PC-3 (cell line): ENCODE measurements around the gene RTTN. TPM values are rescaled to one million over a fixed set of nuclear protein-coding genes. Genes with fewer than 3 reads are reported as not detected.

ENCODE experiments used
- ATAC-seq: fragments of 200-7000 bp; cut with Tn5 transposase; 2 replicates; pipeline ENCODE4 v1.9.1; 2020; ENCODE audit warnings: mild to moderate bottlenecking, moderate library complexity
- BruUV-seq: library from RNA; stranded (reverse); fragments of 400-500 nt; replicated peaks from 2 replicates; lab custom pipeline; 2021; lab: Mats Ljungman, UMichigan
- CTCF ChIA-PET: fragments of 300-600 bp; sonication (Branson Sonifier 250); formaldehyde crosslinking; loops from one replicate; lab custom pipeline; 2022; ENCODE audit warnings: antibody characterized with exemption; lab: Charles Lee
- POLR2A ChIA-PET: fragments of 300-600 bp; sonication (Branson Sonifier 250); formaldehyde crosslinking; loops from one replicate; lab custom pipeline; 2022; ENCODE audit warnings: antibody characterized with exemption; ENCODE audit not compliant: unreplicated experiment; lab: Charles Lee
- DNase-seq: peaks from one replicate; pipeline ENCODE4 v3.0.0-alpha.2; 2015
- H2AFZ ChIP-seq: fragments of 300-600 bp; sonication (generic); 2 replicates; pipeline ENCODE4 v1.6.0; 2016; ENCODE audit warnings: antibody characterized with exemption, low read length
- H3F3A ChIP-seq: fragments of 300-600 bp; sonication (generic); one replicate; pipeline ENCODE4 v1.6.0; 2017; ENCODE audit warnings: antibody characterized with exemption, low read length, control low read depth, mild to moderate bottlenecking; ENCODE audit not compliant: unreplicated experiment
- H3K27ac ChIP-seq: fragments of 300-600 bp; sonication (generic); 2 replicates; pipeline ENCODE4 v1.5.1; 2016; ENCODE audit warnings: mild to moderate bottlenecking, low read length
- H3K27me3 ChIP-seq: fragments of 300-600 bp; sonication (generic); 2 replicates; pipeline ENCODE4 v1.6.1; 2016; ENCODE audit warnings: low read length, mixed read lengths
- H3K36me3 ChIP-seq: fragments of 300-600 bp; sonication (generic); 2 replicates; pipeline ENCODE4 v1.6.1; 2016; ENCODE audit warnings: low read depth, mixed run types, low read length, mixed read lengths
- H3K4me1 ChIP-seq: fragments of 300-600 bp; sonication (generic); 2 replicates; pipeline ENCODE4 v1.5.1; 2016; ENCODE audit warnings: low read length; ENCODE audit not compliant: insufficient read depth
- H3K4me2 ChIP-seq: fragments of 300-600 bp; sonication (generic); 2 replicates; pipeline ENCODE4 v1.6.0; 2016; ENCODE audit warnings: low read length
- H3K4me3 ChIP-seq: fragments of 300-600 bp; sonication (generic); 2 replicates; pipeline ENCODE4 v1.5.1; 2016; ENCODE audit warnings: mild to moderate bottlenecking, low read length, mixed read lengths
- H3K79me2 ChIP-seq: fragments of 300-600 bp; sonication (generic); 2 replicates; pipeline ENCODE4 v1.6.1; 2017; ENCODE audit warnings: low read length, mixed read lengths
- H3K9ac ChIP-seq: fragments of 300-600 bp; sonication (generic); 2 replicates; pipeline ENCODE4 v1.6.0; 2016; ENCODE audit warnings: mild to moderate bottlenecking, low read length
- H3K9me2 ChIP-seq: fragments of 300-600 bp; sonication (generic); replicated peaks from 2 replicates; pipeline ENCODE4 v1.6.1; 2016; ENCODE audit warnings: mixed run types, low read length, mixed read lengths
- H3K9me3 ChIP-seq: fragments of 300-600 bp; sonication (generic); 2 replicates; pipeline ENCODE4 v1.6.1; 2016; ENCODE audit warnings: low read length, mixed read lengths
- H4K20me1 ChIP-seq: fragments of 300-600 bp; sonication (generic); 2 replicates; pipeline ENCODE4 v1.6.1; 2016; ENCODE audit warnings: low read length, mixed read lengths
- CTCF ChIP-seq: fragments of 300-600 bp; sonication (generic); conservative IDR thresholded peaks from 2 replicates; pipeline ENCODE4 v1.5.1; 2017; ENCODE audit warnings: antibody characterized with exemption, low read depth, mild to moderate bottlenecking, low read length
- EZH2 ChIP-seq: fragments of 300-600 bp; sonication (generic); IDR thresholded peaks from one replicate; pipeline ENCODE4 v1.6.1; 2017; ENCODE audit warnings: antibody characterized with exemption, mild to moderate bottlenecking, low read length; ENCODE audit not compliant: unreplicated experiment
- EZH2phosphoT487 ChIP-seq: fragments of 300-600 bp; sonication (generic); IDR thresholded peaks from 2 replicates; pipeline ENCODE4 v1.6.1; 2018; ENCODE audit warnings: mild to moderate bottlenecking, antibody characterized with exemption, low read length, borderline replicate concordance
- intact Hi-C: fragments of 100-400 bp; cut with micrococcal nuclease; formaldehyde crosslinking; loops from 2 replicates; pipeline ENCODE4 v1.9.0; 2023
- total RNA-seq: library from RNA; depleted of rRNA; stranded (reverse); fragments of >200 nt; gene quantifications from 2 replicates; pipeline ENCODE4 v1.2.3, GENCODE V29; 2014

RTTN gene
- total RNA-seq, 1 experiment from 2014 or later, result 24.7 TPM

DNA sequence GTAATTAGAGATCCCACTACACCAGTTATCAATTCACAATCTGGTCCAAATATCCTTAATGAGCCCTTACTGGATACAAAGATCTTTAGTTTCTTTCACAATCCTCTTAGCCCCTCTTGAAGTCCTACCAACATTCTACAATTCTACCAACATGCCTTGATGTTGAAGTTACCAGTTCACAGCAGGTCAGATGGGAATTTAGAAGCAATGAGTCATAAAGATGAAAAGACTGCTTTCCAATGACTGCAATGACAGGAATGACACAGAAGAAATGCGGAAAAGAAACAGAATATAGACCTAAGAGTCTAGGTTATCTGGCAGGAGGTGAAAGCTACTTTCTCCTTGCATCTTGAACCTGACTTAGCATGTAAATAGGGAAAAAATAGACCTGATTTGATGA is 24.5 kb downstream of the RTTN start:
- Histone ChIP-seq H3K27me3 (no peaks in the 10 kb centered on the region), H3K4me3 (no peak overlapping the region), H3K9ac (no peak overlapping the region), H3K9me3 (no peaks in the 10 kb centered on the region), H3K4me1 (peaks cover 8% of the 10 kb centered on the region; the same call in 1 of the 2 replicates), H3K4me2 (no peak overlapping the region), H3K9me2 (no peaks in the 10 kb centered on the region), H3K36me3 (peaks cover 23% of the 10 kb centered on the region; the same call in 1 of the 2 replicates), H2AFZ (no peak overlapping the region), H4K20me1 (no peaks in the 10 kb centered on the region), H3K27ac (no peak overlapping the region), H3F3A (no peaks in the 10 kb centered on the region), H3K79me2 (no peaks in the 10 kb centered on the region)
- TF ChIP-seq EZH2phosphoT487 (no peak), EZH2 (no peak), CTCF (no peak)
- DNase-seq (peak; percentile 47), ATAC-seq (no peak; the same call in 1 of the 2 replicates)
- ChIA-PET CTCF (no interaction called here), POLR2A (no interaction called here)
- intact Hi-C loops, result no loop called here
- no TSS peak for BruUV-seq

DNA sequence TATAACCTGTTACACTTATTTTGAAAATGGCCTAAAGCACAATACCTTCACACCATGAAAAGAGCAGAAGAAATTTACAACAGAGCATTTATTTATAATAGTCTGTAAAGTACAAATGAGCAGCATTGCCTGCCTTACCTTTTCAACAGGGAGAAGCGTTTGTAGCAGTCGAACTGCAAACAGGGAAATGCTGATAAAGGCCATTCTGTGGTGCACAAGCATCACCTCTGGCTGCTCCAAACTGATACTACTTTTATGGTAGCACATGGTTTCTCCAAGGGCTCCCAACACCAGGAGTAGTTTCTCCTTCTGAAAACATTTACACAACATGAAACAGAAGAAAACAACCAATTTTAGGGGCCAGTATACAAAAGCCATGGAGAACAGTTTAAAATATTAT is 28.9 kb downstream of the RTTN start:
- ATAC-seq, result no peak
- no peak for DNase-seq
- H4K20me1 ChIP-seq, result no peaks in the 10 kb centered on the region
- H3K4me1 ChIP-seq, result peaks cover 6% of the 10 kb centered on the region; the same call in 1 of the 2 replicates
- H3K4me2 ChIP-seq, result no peak overlapping the region
- TF ChIP-seq CTCF (no peak), EZH2phosphoT487 (no peak), EZH2 (no peak)
- no TSS peak for BruUV-seq
- no peak overlapping the region for H3K4me3 ChIP-seq
- no peak overlapping the region for H2AFZ ChIP-seq
- H3F3A ChIP-seq, result no peaks in the 10 kb centered on the region
- H3K36me3 ChIP-seq, result peaks cover 7% of the 10 kb centered on the region; the same call in 1 of the 2 replicates
- intact Hi-C loops, result no loop called here
- CTCF ChIA-PET, result no interaction called here
- no peaks in the 10 kb centered on the region for H3K9me3 ChIP-seq
- POLR2A ChIA-PET, result no interaction called here
- no peaks in the 10 kb centered on the region for H3K27me3 ChIP-seq
- H3K9me2 ChIP-seq, result no peaks in the 10 kb centered on the region
- no peak overlapping the region for H3K9ac ChIP-seq
- H3K27ac ChIP-seq, result no peak overlapping the region
- no peaks in the 10 kb centered on the region for H3K79me2 ChIP-seq

DNA sequence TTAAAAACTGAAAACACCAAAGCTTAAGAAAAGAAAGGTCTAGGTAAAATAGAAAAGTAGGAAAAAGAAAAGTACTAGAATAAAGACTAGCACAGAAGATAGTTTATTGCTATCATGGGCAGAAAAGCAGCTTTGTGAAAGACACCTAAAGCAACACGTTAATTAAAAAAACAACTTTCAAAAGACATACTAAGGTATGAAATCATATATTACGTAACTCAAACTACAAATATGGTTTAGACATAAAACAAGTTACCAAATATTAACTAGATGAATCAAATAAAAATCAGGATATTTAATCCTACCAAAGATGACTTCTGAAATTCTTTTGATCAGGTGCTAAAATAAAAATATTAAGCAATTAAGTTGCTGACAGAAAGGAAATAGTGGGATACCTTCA is 30.3 kb downstream of the RTTN start:
- CTCF ChIA-PET, result no interaction called here
- Histone ChIP-seq H3K36me3 (peaks cover 7% of the 10 kb centered on the region; the same call in 1 of the 2 replicates), H3K9ac (no peak overlapping the region), H3K9me2 (no peaks in the 10 kb centered on the region), H4K20me1 (no peaks in the 10 kb centered on the region), H3K9me3 (no peaks in the 10 kb centered on the region), H3K27ac (no peak overlapping the region), H3K27me3 (no peaks in the 10 kb centered on the region), H3K4me1 (no peaks in the 10 kb centered on the region), H3K79me2 (no peaks in the 10 kb centered on the region), H3K4me3 (no peak overlapping the region), H2AFZ (no peak overlapping the region), H3F3A (no peaks in the 10 kb centered on the region), H3K4me2 (no peak overlapping the region)
- DNase-seq, result no peak
- ATAC-seq, result no peak
- no peak for TF ChIP-seq CTCF
- no peak for TF ChIP-seq EZH2
- no peak for TF ChIP-seq EZH2phosphoT487
- BruUV-seq, result no TSS peak
- POLR2A ChIA-PET, result no interaction called here
- intact Hi-C loops, result no loop called here
